Neural cell (in vitro differentiated cells): Measurements from ENCODE around the gene SLC35G1.

Source experiments
- CTCF ChIP-seq: fragments of 450-650 bp; IDR thresholded peaks from 2 replicates; pipeline ENCODE4 v1.5.1; 2014; ENCODE audit warnings: antibody characterized with exemption, mild to moderate bottlenecking, moderate library complexity; ENCODE audit not compliant: poor library complexity, severe bottlenecking
- EP300 ChIP-seq: fragments of 450-650 bp; conservative IDR thresholded peaks from 2 replicates; pipeline ENCODE4 v1.6.1; 2014; ENCODE audit warnings: antibody characterized with exemption, mild to moderate bottlenecking, moderate library complexity; ENCODE audit not compliant: poor library complexity, severe bottlenecking
- RAD21 ChIP-seq: fragments of 450-650 bp; conservative IDR thresholded peaks from 2 replicates; pipeline ENCODE4 v1.6.1; 2014; ENCODE audit warnings: antibody characterized with exemption, mild to moderate bottlenecking, moderate library complexity

- no peak for TF ChIP-seq RAD21
- TF ChIP-seq CTCF = no peak
- TF ChIP-seq EP300 = no peak
These were observed 44.4 kb downstream of the SLC35G1 start for GRCh38 chr10:93938140-93938539.
